CD4-positive, alpha-beta T cell treated with Interleukin-21 for 1 hour (primary cell): ENCODE measurements around the gene VIM.

Source experiments
- DNase-seq: peaks from one replicate; pipeline ENCODE4 v3.0.0-alpha.2; 2020

Gene VIM

GRCh38 chr10:17228091-17229015 lies at the start of gene VIM:
VIM (plus strand) TSS chr10:17228241; CDS start chr10:17229423, 1,182 bp downstream.
- peak; percentile 86 for DNase-seq

- DNase-seq, result no peak
These were observed 49.0 kb upstream of the VIM start for GRCh38 chr10:17179002-17179401.

GRCh38 chr10:17181110-17181509 lies 46.9 kb upstream of the VIM start:
- DNase-seq, result no peak

DNA sequence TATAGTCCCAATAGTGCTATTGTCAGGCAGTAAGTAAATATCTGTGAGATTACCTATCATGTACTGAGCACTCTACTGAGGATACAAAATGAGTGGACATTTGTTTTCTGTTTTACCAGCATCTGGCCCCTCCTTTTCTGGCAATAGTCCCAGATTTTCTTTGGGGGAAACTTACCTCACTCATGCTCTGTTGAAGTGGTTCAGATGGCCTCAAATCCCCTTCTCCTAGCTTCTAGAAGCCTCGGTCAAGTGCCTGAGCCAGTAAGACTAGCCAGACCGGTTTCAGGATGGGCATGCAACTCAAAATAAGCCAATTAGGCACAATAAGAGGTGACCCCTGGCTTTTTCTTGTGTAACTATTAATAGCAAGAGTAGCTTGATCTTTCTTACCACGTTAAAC lies 46.3 kb upstream of the VIM start:
- no peak for DNase-seq

DNA sequence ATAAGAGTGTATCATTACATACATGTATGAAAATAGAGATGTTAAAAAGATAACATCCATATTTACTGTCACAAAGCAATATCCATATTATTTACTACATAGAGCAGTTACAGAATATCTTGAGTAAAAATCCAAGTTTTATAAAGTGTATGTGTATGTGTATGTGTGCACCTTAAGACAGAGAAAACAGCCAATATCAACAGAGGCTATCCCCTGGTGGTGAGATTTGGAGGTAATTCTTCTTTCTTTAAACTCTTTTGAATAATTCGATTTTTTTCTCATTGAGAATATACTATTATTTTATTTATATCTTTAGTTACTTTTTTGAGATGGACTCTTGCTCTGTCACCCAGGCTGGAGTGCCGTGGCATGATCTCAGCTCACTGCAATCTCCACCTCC lies 44.9 kb upstream of the VIM start:
- no peak for DNase-seq

GRCh38 chr10:17185873-17186272 lies 42.2 kb upstream of the VIM start:
- no peak for DNase-seq

DNA sequence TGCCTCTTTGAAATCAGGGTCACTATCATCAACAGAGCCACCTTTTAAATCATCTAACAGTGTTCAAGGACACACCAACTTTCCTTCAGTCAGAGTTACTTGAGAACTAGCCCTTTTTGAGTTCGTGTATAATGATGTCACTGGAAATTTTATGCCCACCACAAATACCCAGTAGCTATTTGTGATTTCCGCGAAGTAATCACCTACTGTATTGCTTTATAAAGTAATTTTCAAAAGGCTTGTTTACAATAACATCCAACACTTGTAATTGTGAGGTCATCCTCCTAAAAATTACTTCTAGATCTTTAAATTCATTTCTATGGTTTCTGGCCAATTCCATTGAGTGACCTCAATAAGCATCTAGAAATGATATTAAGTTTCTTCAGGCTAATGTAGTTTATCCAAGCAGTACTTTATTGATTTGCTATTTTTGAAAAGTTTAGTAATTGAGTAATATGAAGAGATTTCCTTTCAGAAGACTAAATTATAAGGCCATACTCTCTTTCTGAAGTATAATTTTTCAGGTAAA lies 39.3 kb upstream of the VIM start:
- DNase-seq, result no peak

DNA sequence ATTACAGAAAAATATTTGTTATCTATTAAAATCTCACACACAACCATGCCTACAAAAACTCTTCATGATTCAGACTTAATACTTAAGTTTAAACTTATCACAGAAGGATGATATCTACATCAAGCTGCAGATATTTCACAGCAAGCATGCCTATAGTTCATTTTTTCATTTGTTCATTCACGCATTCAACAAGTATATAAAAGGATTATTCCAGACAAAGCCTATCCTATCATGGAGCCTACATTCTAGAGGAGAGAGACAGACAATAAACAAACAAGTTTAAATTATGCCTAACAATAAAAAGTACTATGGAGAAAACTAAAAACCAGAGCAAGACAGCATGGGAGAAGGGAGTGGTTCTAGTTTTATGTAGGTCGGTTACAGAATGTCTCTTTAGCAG lies 37.4 kb upstream of the VIM start:
- DNase-seq, result no peak

- DNase-seq, result no peak
These were observed 33.0 kb upstream of the VIM start for GRCh38 chr10:17195083-17195482.

GRCh38 chr10:17196045-17196444 lies 32.0 kb upstream of the VIM start:
- DNase-seq, result no peak

DNA sequence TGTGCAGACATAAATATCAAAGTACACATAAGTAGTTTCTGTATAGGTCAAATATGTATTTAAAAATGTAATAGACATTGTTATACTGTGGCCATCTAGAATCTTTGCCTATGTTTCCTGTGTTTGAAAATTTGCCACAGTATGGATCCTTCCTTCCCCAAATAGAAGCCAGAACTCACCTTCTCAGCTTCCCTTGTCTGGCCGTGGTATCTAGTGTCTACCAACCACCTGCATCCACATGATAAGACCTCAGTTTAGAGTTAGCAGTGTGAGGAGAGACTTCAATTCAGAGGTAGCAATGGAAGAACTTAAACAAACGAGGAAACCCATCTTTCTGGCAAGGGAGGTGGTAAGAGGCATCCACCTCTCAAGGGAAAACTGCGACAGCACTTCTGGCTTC lies 31.5 kb upstream of the VIM start:
- DNase-seq, result no peak

GRCh38 chr10:17199351-17199804 lies 28.7 kb upstream of the VIM start:
- DNase-seq, result no peak

GRCh38 chr10:17200001-17200911 lies 27.8 kb upstream of the VIM start:
- DNase-seq, result peak; percentile 28

GRCh38 chr10:17200912-17201793 lies 26.9 kb upstream of the VIM start, which contains the start of gene TRDMT1:
TRDMT1 (minus strand) TSS chr10:17201672; CDS start chr10:17201634, 38 bp downstream.
- DNase-seq, result peak; percentile 83

GRCh38 chr10:17201794-17202116 lies 26.3 kb upstream of the VIM start:
- DNase-seq, result no peak

DNA sequence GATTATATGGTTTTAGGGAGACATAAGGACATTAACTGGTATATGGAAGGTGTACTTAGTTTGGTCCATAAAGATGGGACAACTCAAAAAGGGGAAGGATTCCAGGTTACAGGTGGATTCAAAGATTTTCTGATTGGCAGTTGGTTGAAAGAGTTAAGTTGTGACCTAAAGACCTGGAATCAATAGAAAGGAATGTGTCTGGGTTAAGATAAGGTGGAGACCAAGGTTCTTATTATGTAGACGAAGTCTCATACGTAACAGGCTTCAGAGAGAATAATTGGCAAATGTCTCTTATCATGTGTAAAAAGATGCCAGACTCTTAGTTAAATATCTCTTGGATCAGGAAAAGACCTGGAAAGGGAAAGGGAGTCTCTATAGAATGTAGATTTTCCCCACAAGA lies 25.5 kb upstream of the VIM start:
- no peak for DNase-seq

DNA sequence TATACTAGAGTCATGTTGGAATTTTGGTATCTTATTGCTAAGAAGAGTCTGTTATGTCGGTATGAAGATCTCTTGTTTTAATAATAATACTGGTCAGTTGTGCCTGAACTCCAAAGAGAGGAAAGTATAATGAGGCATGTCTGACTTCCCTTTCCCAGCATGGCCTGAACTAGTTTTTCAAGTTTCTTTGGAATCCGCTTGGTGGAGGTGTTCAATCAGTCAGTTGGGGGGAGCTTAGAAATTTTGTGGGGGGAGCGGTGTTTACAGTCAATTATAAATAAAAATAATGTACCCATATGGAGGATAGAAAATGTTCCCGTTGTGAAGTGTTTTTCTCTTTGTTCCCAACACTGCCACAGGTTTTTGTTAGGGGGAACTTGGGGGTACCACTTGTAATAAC lies 25.0 kb upstream of the VIM start:
- DNase-seq, result no peak

GRCh38 chr10:17203416-17203815 lies 24.6 kb upstream of the VIM start:
- no peak for DNase-seq

DNA sequence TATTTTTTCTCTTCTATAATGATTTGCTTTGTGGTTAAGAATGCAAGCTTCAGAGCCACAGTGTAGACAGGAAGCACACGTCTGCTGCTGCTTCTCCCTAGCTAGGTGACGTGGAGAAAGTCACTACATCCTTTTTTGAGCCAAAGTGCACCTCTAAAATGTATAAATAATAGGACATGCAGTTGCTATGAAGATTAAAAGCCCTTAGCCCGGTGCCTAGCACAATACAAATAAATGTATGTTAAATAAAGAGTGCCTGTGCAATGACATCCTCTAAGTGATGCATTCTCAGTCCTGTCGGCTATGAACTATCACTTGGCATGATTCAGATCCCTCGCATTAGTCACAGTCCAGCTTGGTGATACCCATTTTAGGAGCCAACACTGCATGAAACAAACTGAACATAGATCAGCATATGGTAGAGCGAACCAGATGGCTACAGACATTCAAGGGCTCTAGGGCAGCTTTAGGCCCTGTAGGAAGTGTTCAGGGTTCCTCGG lies 21.8 kb upstream of the VIM start:
- DNase-seq, result peak; percentile 81

- DNase-seq, result no peak
These were observed 19.6 kb upstream of the VIM start for GRCh38 chr10:17208476-17208875.

- no peak for DNase-seq
These were observed 18.7 kb upstream of the VIM start for GRCh38 chr10:17209302-17209701.

GRCh38 chr10:17209881-17210280 lies 18.2 kb upstream of the VIM start:
- DNase-seq, result no peak
